Stimulated activated CD8-positive, alpha-beta memory T cell treated with anti-CD3 and anti-CD28 coated beads, Interleukin-7, amount 100 ng/mL, for 24 hours (primary cell): ENCODE results near the gene NDRG4.

Experiments
- DNase-seq: peaks from one replicate; pipeline ENCODE4 v3.0.0-alpha.2; 2020; ENCODE audit warnings: low read depth

NDRG4 gene

DNA sequence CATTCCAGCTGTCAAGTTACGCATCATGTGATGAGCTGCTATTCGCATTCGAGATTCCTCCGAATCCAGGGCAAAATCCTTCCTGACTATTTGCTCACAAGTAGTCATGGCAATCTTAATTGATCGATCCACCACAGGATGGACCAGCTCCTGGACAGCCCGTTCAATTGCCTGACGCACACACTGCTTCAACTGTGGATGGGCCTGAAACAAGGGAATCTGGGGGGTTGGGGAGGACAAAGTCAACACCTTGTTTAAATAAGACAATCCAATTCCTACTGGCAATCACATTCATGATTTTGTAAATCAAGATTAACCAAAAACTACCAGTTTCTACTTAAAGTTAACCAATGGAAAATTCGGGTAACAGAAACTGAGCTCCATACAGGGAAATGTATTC, 43.7 kb downstream of the NDRG4 start:
- no peak for DNase-seq

DNA sequence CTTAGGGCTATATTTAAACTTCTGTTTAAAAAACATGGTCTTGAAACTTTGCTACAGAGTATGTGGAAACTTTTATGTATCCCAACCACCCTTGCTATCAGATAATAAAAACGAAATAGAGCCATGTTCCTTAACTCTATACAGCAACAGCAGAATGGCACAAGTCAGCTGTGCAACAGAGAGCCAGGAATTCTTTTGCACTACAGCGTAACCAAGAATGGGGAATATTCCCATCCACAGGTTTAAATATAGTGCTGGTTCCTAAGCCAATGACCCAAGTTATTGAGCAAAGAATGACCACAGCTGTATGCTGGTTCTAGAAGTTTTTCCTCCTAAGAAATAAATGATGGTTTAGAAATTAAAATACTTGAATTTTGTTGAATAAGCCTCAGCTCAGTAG, 48.4 kb downstream of the NDRG4 start:
- DNase-seq = no peak

- DNase-seq = no peak
These were observed 51.6 kb downstream of the NDRG4 start for GRCh38 chr16:58551496-58551895.

GRCh38 chr16:58556678-58557077, 56.7 kb downstream of the NDRG4 start:
- DNase-seq = no peak
